K562 (cell line): Measurements from ENCODE around the gene CCR9. TPM values are rescaled to one million over a fixed set of nuclear protein-coding genes. Genes with fewer than 3 reads are reported as not detected.

Experiments used
- CREB5 ChIP-seq: fragments of 250-450 bp; sonication (Bioruptor Pico); IDR thresholded peaks from 2 replicates; pipeline ENCODE4 v1.5.0; 2020; ENCODE audit warnings: mild to moderate bottlenecking
- DACH1 ChIP-seq: fragments of 450-650 bp; IDR thresholded peaks from 2 replicates; pipeline ENCODE4 v1.6.1; 2018; ENCODE audit not compliant: partially characterized antibody
- E2F8 ChIP-seq: fragments of 450-650 bp; IDR thresholded peaks from 2 replicates; pipeline ENCODE4 v1.7.1; 2018; ENCODE audit warnings: mild to moderate bottlenecking, low read depth; ENCODE audit not compliant: partially characterized antibody
- EHMT2 ChIP-seq: fragments of 450-650 bp; IDR thresholded peaks from 2 replicates; pipeline ENCODE4 v1.6.1; 2018; ENCODE audit warnings: antibody characterized with exemption
- ELF4 ChIP-seq: fragments of 450-650 bp; formaldehyde crosslinking; IDR thresholded peaks from 2 replicates; pipeline ENCODE4 v1.4.0; 2022; ENCODE audit warnings: missing genetic modification characterization
- FIP1L1 ChIP-seq: fragments of 200-400 bp; formaldehyde crosslinking; IDR thresholded peaks from 2 replicates; pipeline ENCODE4 v1.6.1; 2018; ENCODE audit warnings: mild to moderate bottlenecking, low read depth, low read length; ENCODE audit not compliant: poor library complexity, severe bottlenecking
- FOXO4 ChIP-seq: fragments of 450-650 bp; formaldehyde crosslinking; IDR thresholded peaks from 2 replicates; pipeline ENCODE4 v1.4.0; 2020; ENCODE audit warnings: mild to moderate bottlenecking, moderate library complexity
- HDGF ChIP-seq: fragments of 450-650 bp; IDR thresholded peaks from 2 replicates; pipeline ENCODE4 v1.6.1; 2016
- NR4A1 ChIP-seq, 2 experiments: fragments of 250-450 bp in 1 of 2; fragments of 450-650 bp in 1 of 2; sonication (Bioruptor Pico) in 1 of 2; IDR thresholded peaks; 2 replicates each; pipeline versions ENCODE4 v1.4.0 to v1.6.1; 2016 to 2020; ENCODE audit warnings: mild to moderate bottlenecking in 2 of 2, missing compliant biosample characterization in 1 of 2, missing genetic modification characterization in 1 of 2, moderate library complexity in 1 of 2
- PML ChIP-seq: IDR thresholded peaks from 2 replicates; pipeline ENCODE4 v1.6.1; 2012; ENCODE audit warnings: low read length, inconsistent platforms
- RNF2 ChIP-seq: sonication (generic); IDR thresholded peaks from 2 replicates; pipeline ENCODE4 v1.6.1; 2016
- TFE3 ChIP-seq: fragments of 450-650 bp; formaldehyde crosslinking; IDR thresholded peaks from 2 replicates; pipeline ENCODE4 v1.4.0; 2020; ENCODE audit warnings: mild to moderate bottlenecking, mixed read lengths
- ZNF133 ChIP-seq: fragments of 250-450 bp; sonication (Bioruptor Pico); IDR thresholded peaks from 2 replicates; pipeline ENCODE4 v1.4.0; 2020; ENCODE audit warnings: mild to moderate bottlenecking
- ZNF134 ChIP-seq: fragments of 250-450 bp; sonication (Bioruptor Pico); conservative IDR thresholded peaks from 2 replicates; pipeline ENCODE4 v1.4.0; 2020
- ZNF232 ChIP-seq: sonication (generic); formaldehyde crosslinking; IDR thresholded peaks from 2 replicates; pipeline ENCODE4 v1.8.0; 2022; ENCODE audit warnings: mild to moderate bottlenecking, missing genetic modification reagents
- ZNF24 ChIP-seq: fragments of 450-650 bp; IDR thresholded peaks from 2 replicates; pipeline ENCODE4 v1.6.1; 2016
- ZNF311 ChIP-seq: fragments of 250-450 bp; sonication (Bioruptor Pico); IDR thresholded peaks from 2 replicates; pipeline ENCODE4 v1.4.0; 2020; ENCODE audit warnings: mild to moderate bottlenecking, moderate library complexity
- ZNF324 ChIP-seq: fragments of 250-450 bp; sonication (Bioruptor Pico); IDR thresholded peaks from 2 replicates; pipeline ENCODE4 v1.4.0; 2020; ENCODE audit warnings: mild to moderate bottlenecking
- ZNF354B ChIP-seq: fragments of 250-450 bp; sonication (Bioruptor Pico); IDR thresholded peaks from 2 replicates; pipeline ENCODE4 v1.4.0; 2020
- ZNF511 ChIP-seq: sonication (generic); formaldehyde crosslinking; IDR thresholded peaks from 2 replicates; pipeline ENCODE4 v1.8.0; 2022; ENCODE audit warnings: mild to moderate bottlenecking, missing genetic modification reagents
- polyA plus RNA-seq, 8 experiments: library from polyadenylated mRNA; depleted of rRNA in 4 of 8; stranded (reverse) in 5 of 8; unstranded in 3 of 8; fragments of >200 nt; fragmentation: Nextera tagmentation in 2 of 8; fragmentation: Illumina TruSeq in 1 of 8; extraction: Ambion mirVana in 2 of 8; extraction: Trizol in 1 of 8; gene quantifications; 2 replicates each; pipeline versions ENCODE4 v1.2.1 to v1.2.3, GENCODE V29; 2011 to 2014; ENCODE audit warnings: inconsistent platforms in 1 of 8, missing spikeins in 1 of 8
- total RNA-seq, 7 experiments: library from RNA; depleted of rRNA in 6 of 7; stranded (reverse); fragments of >200 nt in 6 of 7; fragmentation: Illumina TruSeq in 2 of 7; extraction: Trizol in 2 of 7; gene quantifications; 2 replicates each; pipeline versions ENCODE4 v1.2.1 to v1.2.3, GENCODE V29; 2011 to 2021; ENCODE audit warnings: low replicate concordance in 1 of 7

The CCR9 gene
- total and polyA plus RNA-seq, 9 of the 15 experiments (the other 6 are each of a cell fraction or from before 2014, with no cell fraction given): not detected

GRCh38 chr3:45881078-45882022 is 5.0 kb upstream of the CCR9 start (continued):
- TF ChIP-seq ELF4 (CRISPR knock-in tag): peak; percentile 89; the same call in 1 of the 2 replicates
- no peak for TF ChIP-seq ZNF133 (CRISPR knock-in tag)
- TF ChIP-seq NR4A1 (CRISPR knock-in tag; IDR thresholded peaks at IDR 0.05): no peak
- TF ChIP-seq NR4A1 (tag; IDR thresholded peaks at IDR 0.05): no peak
- TF ChIP-seq ZNF324: no peak
- peak; percentile 77 for TF ChIP-seq PML
- TF ChIP-seq CREB5 (CRISPR knock-in tag): no peak
- no peak for TF ChIP-seq FOXO4
- TF ChIP-seq EHMT2: peak; percentile 77; the same call in 1 of the 2 replicates
- no peak for TF ChIP-seq DACH1
- no peak for TF ChIP-seq ZNF134 (CRISPR knock-in tag)
- no peak for TF ChIP-seq TFE3 (CRISPR knock-in tag)
- TF ChIP-seq ZNF311: no peak
- TF ChIP-seq FIP1L1: no peak
- no peak for TF ChIP-seq E2F8
- TF ChIP-seq ZNF354B (CRISPR knock-in tag): no peak
- no peak for TF ChIP-seq ZNF232 (CRISPR knock-in tag)
- no peak for TF ChIP-seq ZNF24
- no peak for TF ChIP-seq HDGF
- no peak for TF ChIP-seq ZNF511 (CRISPR knock-in tag)
- 0 out of 2 replicates have a peak, but pooled peaks have one; percentile 25 for TF ChIP-seq RNF2
